OCI-LY1 (cell line): ENCODE results near the gene HMCN2.

Experiments used
- H2AFZ ChIP-seq: fragments of 200-600 bp; sonication (generic), shearing (Covaris generic); 2 replicates; pipeline ENCODE4 v1.6.0; 2014; ENCODE audit warnings: antibody characterized with exemption, mild to moderate bottlenecking, low read length
- H3F3A ChIP-seq: fragments of 200-600 bp; sonication (generic), shearing (Covaris generic); 2 replicates; pipeline ENCODE4 v1.6.0; 2014; ENCODE audit warnings: mild to moderate bottlenecking, antibody characterized with exemption, low read length, moderate library complexity; ENCODE audit not compliant: insufficient read depth
- H3K27ac ChIP-seq: fragments of 200-600 bp; sonication (generic); 2 replicates; pipeline ENCODE4 v1.5.1; 2014; ENCODE audit warnings: low read length, mixed run types, mild to moderate bottlenecking, low read depth; ENCODE audit not compliant: poor library complexity, severe bottlenecking
- H3K27me3 ChIP-seq: fragments of 200-600 bp; sonication (generic); 2 replicates; pipeline ENCODE4 v1.6.0; 2014; ENCODE audit warnings: antibody characterized with exemption, mild to moderate bottlenecking, low read length, moderate library complexity; ENCODE audit not compliant: insufficient read depth
- H3K36me3 ChIP-seq: fragments of 200-600 bp; sonication (generic); 2 replicates; pipeline ENCODE4 v1.6.1; 2014; ENCODE audit warnings: mild to moderate bottlenecking, antibody characterized with exemption, low read length, moderate library complexity, mixed read lengths; ENCODE audit not compliant: insufficient read depth
- H3K4me1 ChIP-seq: fragments of 200-600 bp; sonication (generic); 2 replicates; pipeline ENCODE4 v1.5.1; 2014; ENCODE audit warnings: mild to moderate bottlenecking, low read length, moderate library complexity; ENCODE audit not compliant: insufficient read depth, severe bottlenecking
- H3K4me2 ChIP-seq: fragments of 200-600 bp; sonication (generic), shearing (Covaris generic); 2 replicates; pipeline ENCODE4 v1.6.1; 2014; ENCODE audit warnings: low read length
- H3K4me3 ChIP-seq: fragments of 200-600 bp; sonication (generic); 2 replicates; pipeline ENCODE4 v1.5.1; 2014; ENCODE audit warnings: low read length, low read depth, mild to moderate bottlenecking, mixed read lengths; ENCODE audit not compliant: poor library complexity, severe bottlenecking
- H3K79me2 ChIP-seq: fragments of 200-600 bp; shearing (Covaris generic); 2 replicates; pipeline ENCODE4 v1.6.1; 2016; ENCODE audit warnings: mixed run types, low read length, mixed read lengths; ENCODE audit not compliant: insufficient read depth
- H3K9ac ChIP-seq: fragments of 200-600 bp; sonication (generic), shearing (Covaris generic); 2 replicates; pipeline ENCODE4 v1.6.1; 2014; ENCODE audit warnings: mild to moderate bottlenecking, low read length, mixed read lengths
- H3K9me2 ChIP-seq: fragments of 200-600 bp; sonication (generic), shearing (Covaris generic); 2 replicates; pipeline ENCODE4 v1.6.1; 2014; ENCODE audit warnings: low read depth, mild to moderate bottlenecking, low read length, mixed read lengths
- H3K9me3 ChIP-seq: fragments of 200-600 bp; shearing (Covaris generic); 2 replicates; pipeline ENCODE4 v1.6.1; 2014; ENCODE audit warnings: low read length, mixed read lengths
- H4K20me1 ChIP-seq: fragments of 200-600 bp; sonication (generic), shearing (Covaris generic); 2 replicates; pipeline ENCODE4 v1.6.0; 2016; ENCODE audit warnings: mild to moderate bottlenecking, low read length; ENCODE audit not compliant: insufficient read depth
- EZH2 ChIP-seq: fragments of 200-600 bp; sonication (generic), shearing (Covaris generic); IDR thresholded peaks from 2 replicates; pipeline ENCODE4 v1.8.0; 2017; ENCODE audit warnings: borderline replicate concordance, mixed run types, mild to moderate bottlenecking, antibody characterized with exemption, low read length, moderate library complexity, mixed read lengths
- TF ChIP-seq, protein P1 (sequence below): fragments of 200-600 bp; sonication (generic), shearing (Covaris generic); IDR thresholded peaks from 2 replicates; pipeline ENCODE4 v1.5.1; 2017; ENCODE audit warnings: mild to moderate bottlenecking, antibody characterized with exemption, low read length, moderate library complexity, mixed read lengths

The HMCN2 gene

DNA sequence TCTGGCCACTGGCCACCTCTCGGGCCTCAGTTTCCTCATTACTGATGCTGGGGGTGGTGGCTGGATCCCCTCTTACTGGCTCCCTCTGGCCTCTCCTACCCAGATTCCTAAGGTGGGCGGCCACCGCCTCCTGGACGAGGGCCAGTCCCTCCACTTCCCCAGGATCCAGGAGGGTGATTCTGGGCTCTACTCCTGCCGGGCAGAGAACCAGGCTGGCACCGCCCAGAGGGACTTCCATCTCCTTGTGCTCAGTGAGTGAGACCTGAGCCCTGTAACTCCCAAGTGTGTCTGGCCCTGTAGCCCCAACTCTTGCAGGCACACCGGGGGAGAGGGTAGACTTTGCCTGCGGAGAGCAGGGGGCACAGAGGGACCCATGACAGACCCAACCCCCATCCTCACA is 83.3 kb downstream of the HMCN2 start:
- no peaks in the 10 kb centered on the region for H3K79me2 ChIP-seq
- H2AFZ ChIP-seq = no peak overlapping the region
- no peaks in the 10 kb centered on the region for H3K9me2 ChIP-seq
- no peaks in the 10 kb centered on the region for H4K20me1 ChIP-seq
- H3F3A ChIP-seq = no peaks in the 10 kb centered on the region
- H3K9me3 ChIP-seq = no peaks in the 10 kb centered on the region
- H3K36me3 ChIP-seq = no peaks in the 10 kb centered on the region
- H3K9ac ChIP-seq = no peak overlapping the region
- H3K27me3 ChIP-seq = no peaks in the 10 kb centered on the region; the same call in 1 of the 2 replicates
- H3K27ac ChIP-seq = no peak overlapping the region
- H3K4me3 ChIP-seq = no peak overlapping the region
- TF ChIP-seq, protein P1, sequence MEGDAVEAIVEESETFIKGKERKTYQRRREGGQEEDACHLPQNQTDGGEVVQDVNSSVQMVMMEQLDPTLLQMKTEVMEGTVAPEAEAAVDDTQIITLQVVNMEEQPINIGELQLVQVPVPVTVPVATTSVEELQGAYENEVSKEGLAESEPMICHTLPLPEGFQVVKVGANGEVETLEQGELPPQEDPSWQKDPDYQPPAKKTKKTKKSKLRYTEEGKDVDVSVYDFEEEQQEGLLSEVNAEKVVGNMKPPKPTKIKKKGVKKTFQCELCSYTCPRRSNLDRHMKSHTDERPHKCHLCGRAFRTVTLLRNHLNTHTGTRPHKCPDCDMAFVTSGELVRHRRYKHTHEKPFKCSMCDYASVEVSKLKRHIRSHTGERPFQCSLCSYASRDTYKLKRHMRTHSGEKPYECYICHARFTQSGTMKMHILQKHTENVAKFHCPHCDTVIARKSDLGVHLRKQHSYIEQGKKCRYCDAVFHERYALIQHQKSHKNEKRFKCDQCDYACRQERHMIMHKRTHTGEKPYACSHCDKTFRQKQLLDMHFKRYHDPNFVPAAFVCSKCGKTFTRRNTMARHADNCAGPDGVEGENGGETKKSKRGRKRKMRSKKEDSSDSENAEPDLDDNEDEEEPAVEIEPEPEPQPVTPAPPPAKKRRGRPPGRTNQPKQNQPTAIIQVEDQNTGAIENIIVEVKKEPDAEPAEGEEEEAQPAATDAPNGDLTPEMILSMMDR = no peak
- TF ChIP-seq EZH2 = no peak
- no peak overlapping the region for H3K4me2 ChIP-seq
- no peaks in the 10 kb centered on the region for H3K4me1 ChIP-seq

DNA sequence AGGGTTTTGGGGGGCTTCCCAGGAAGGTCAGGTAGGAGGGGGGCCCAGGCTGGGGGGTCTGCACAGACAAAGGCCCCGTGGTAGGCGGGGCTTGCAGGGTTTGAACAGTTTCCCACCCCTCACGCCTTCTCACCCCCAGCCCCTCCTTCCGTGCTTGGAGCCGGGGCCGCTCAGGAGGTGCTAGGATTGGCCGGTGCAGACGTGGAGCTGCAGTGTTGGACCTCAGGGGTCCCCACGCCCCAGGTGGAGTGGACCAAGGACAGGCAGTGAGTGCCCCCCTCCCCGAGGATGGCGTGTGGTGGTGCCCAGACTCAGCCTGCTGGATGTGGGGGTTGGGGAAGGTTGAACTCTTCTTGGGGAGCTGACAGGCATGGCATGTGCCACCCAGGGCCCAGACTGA is 83.8 kb downstream of the HMCN2 start:
- Histone ChIP-seq H3K4me3 (no peak overlapping the region), H3K36me3 (no peaks in the 10 kb centered on the region), H3K27ac (no peak overlapping the region), H2AFZ (no peak overlapping the region), H3K4me2 (no peak overlapping the region), H3K9me3 (no peaks in the 10 kb centered on the region), H3F3A (no peaks in the 10 kb centered on the region), H3K27me3 (no peaks in the 10 kb centered on the region; the same call in 1 of the 2 replicates), H3K9me2 (no peaks in the 10 kb centered on the region), H3K79me2 (no peaks in the 10 kb centered on the region), H3K9ac (no peak overlapping the region), H3K4me1 (no peaks in the 10 kb centered on the region), H4K20me1 (no peaks in the 10 kb centered on the region)
- TF ChIP-seq EZH2 = no peak
- TF ChIP-seq, protein P1 = no peak

DNA sequence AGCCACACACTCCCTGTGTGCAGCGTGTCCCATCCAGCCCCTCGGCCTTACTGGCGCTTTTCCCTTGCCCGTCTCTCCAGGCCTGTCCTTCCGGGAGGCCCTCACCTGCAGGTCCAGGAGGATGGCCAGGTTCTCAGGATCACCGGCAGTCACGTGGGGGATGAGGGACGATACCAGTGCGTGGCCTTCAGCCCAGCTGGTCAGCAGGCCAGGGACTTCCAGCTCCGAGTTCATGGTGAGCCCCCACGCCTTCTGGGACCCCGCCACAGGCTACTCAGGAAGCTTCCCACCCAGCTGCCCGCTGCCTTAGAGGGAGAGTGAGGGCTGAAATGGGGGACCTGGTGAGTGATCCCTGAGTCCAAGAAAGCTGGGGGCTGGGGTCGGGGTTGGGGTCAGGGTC is 85.8 kb downstream of the HMCN2 start:
- no peak overlapping the region for H3K27ac ChIP-seq
- TF ChIP-seq, protein P1 = no peak
- H3K9me2 ChIP-seq = no peaks in the 10 kb centered on the region
- no peaks in the 10 kb centered on the region for H4K20me1 ChIP-seq
- H3F3A ChIP-seq = no peaks in the 10 kb centered on the region
- H3K27me3 ChIP-seq = no peaks in the 10 kb centered on the region; the same call in 1 of the 2 replicates
- H3K4me1 ChIP-seq = no peaks in the 10 kb centered on the region
- no peaks in the 10 kb centered on the region for H3K9me3 ChIP-seq
- no peak overlapping the region for H3K4me2 ChIP-seq
- no peaks in the 10 kb centered on the region for H3K79me2 ChIP-seq
- H3K4me3 ChIP-seq = no peak overlapping the region
- H3K36me3 ChIP-seq = no peaks in the 10 kb centered on the region
- no peak overlapping the region for H3K9ac ChIP-seq
- H2AFZ ChIP-seq = no peak overlapping the region
